Natural killer cell treated with Interleukin-12 subunit alpha and Interleukin-12 subunit beta and Interleukin-15 and Interleukin-18, amount 100 ng/mL, for 72 hours (primary cell): ENCODE data around the gene CLBA1. TPM values are rescaled to one million over a fixed set of nuclear protein-coding genes. Genes with fewer than 3 reads are reported as not detected.
"Not testable (repeated sequence)": the region's sequence is repeated elsewhere in the genome, so short reads cannot be mapped to it uniquely, and the experiment has no call there.

Experiments
- ATAC-seq, 2 donors: fragments of 150-1000 bp; cut with Tn5 transposase in 1 of 2; sonication (Bioruptor Pico), chemical (Tn5 transposase) in 1 of 2; 2 replicates each; pipeline ENCODE4 v1.10.0; 2021
- DNase-seq: peaks from one replicate; pipeline ENCODE4 v3.0.0; 2022; ENCODE audit warnings: low spot score
- H3K27ac Mint-ChIP-seq, 2 donors: 1 replicate in 1 of 2; 2 replicates in 1 of 2; pipeline ENCODE4 v1.8.0; 2022; ENCODE audit warnings: mixed read lengths in 2 of 2, mild to moderate bottlenecking in 1 of 2, moderate library complexity in 1 of 2
- H3K27me3 Mint-ChIP-seq, 2 donors: 1 replicate in 1 of 2; 2 replicates in 1 of 2; pipeline ENCODE4 v1.8.0; 2022; ENCODE audit warnings: mixed read lengths in 2 of 2
- H3K36me3 Mint-ChIP-seq: one replicate; pipeline ENCODE4 v1.8.0; 2022; ENCODE audit warnings: mixed read lengths
- H3K4me1 Mint-ChIP-seq, 2 donors: 1 replicate in 1 of 2; 2 replicates in 1 of 2; pipeline ENCODE4 v1.8.0; 2022; ENCODE audit warnings: low read depth in 2 of 2, mixed read lengths in 2 of 2, mild to moderate bottlenecking in 1 of 2
- H3K4me3 Mint-ChIP-seq: one replicate; pipeline ENCODE4 v1.8.0; 2022; ENCODE audit warnings: mixed read lengths
- H3K9me3 Mint-ChIP-seq: 2 replicates; pipeline ENCODE4 v1.8.0; 2022; ENCODE audit warnings: mixed read lengths
- total RNA-seq, 2 donors: library from RNA; stranded (reverse); gene quantifications; one replicate each; pipeline ENCODE4 v1.2.3, GENCODE V29; 2022

CLBA1 gene
- total RNA-seq, 2 donors from 2014 or later = 1.2 to 1.5 TPM

- Mint-ChIP-seq H3K27me3 (no peaks in the 10 kb centered on the region), H3K4me3 (peak overlapping the region; percentile 91), H3K4me1 (peaks cover 44 to 54% of the 10 kb centered on the region in 2 donors), H3K9me3 (no peaks in the 10 kb centered on the region), H3K36me3 (peaks cover 9% of the 10 kb centered on the region), H3K27ac (peak overlapping the region in 1 of 2 donors; percentile 84)
- DNase-seq = no peak
- no peak for ATAC-seq
Observed at GRCh38 chr14:105018414-105018813, 32.8 kb downstream of the CLBA1 start.

DNA sequence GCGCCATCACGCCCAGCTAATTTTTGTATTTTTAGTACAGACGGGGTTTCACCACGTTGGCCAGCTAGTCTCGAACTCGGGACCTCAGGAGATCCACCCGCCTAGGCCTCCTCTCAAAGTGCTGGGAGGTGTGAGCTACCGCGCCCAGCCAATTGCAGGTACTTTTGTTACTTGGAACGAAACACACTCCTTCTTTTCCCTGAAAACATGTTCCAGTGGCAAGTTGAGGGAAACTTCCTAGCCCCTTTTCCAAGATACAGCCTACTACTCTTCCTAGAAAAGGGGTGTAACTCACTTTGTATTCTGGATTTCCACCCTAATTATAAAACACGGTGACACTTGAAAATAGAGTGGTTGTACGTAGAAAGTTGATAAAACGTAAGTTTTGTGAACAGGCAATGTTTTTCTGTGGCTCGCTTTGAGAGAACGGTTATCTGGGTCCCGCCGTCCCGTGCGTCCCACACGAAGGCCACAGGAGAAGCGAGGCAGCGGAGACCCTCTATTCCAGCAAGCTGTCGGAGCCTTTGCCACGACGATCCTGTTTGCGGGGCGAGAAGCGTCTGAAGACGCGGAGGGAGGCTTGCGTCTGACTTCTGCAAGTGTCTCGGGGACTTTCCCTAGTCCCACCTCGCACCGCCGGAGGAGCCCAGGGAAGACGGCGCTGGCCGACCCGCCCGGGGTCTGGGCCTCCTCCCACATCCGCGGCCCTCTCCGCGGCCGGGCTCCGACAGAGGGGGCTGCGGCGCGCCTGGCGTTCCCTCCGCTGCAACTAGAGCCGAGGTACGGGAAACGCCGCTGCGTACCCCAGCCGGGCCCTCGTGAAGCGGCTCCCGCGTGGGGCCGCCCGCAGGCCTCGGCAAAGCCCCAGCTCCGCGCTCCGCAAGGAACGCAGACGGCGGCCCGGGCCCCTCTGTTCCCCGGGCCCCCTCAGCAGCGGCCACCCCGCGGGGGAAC, 34.5 kb downstream of the CLBA1 start:
- Mint-ChIP-seq H3K4me3 (peak overlapping the region; percentile 91), H3K36me3 (peaks cover 9% of the 10 kb centered on the region), H3K27me3 (no peaks in the 10 kb centered on the region), H3K27ac (peak overlapping the region; percentile 80 to 84), H3K9me3 (no peaks in the 10 kb centered on the region), H3K4me1 (peaks cover 34 to 46% of the 10 kb centered on the region in 2 donors)
- peak; percentile 52 for ATAC-seq
- DNase-seq = peak; percentile 84

DNA sequence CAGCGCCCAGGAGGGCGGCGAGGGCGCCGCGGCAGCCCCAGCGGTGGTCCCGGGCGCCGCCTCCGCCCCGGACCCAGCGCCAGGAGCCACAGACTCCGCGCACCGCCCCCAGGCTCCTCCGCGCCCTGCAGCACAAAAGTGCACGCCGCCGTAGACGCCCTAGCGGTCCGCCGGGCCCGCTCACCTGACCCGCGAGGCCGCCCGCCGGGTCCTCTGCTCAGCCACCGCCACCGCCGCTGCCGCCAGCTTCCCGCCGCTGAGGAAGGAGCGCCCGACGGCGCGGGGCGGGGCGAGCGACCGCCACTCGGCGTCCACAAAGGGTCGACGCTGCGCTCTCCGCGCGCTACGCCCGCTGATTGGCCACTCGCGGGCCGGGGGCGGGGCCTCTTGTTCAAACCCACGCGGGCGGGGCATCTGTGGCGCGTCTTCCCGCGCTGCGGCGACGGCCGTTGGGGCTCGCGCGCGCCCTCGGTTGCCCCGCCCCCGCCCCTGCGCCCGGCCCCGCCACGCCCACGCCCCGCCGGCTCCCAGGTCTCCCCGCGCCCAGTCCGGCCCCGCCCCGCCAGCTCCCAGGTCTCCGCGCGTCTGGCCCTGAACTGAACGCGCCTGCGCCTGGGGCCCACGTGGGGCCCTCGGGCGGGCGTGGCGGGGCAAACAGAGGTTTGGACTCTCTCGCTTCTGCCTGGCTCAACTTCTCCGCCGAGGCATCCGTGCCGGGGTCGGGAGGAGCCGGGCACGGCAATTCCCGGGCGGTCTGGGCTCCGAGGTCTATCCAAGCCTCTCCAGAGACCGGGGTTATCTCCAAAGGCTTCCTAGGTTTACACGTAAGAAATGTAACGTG, 35.4 kb downstream of the CLBA1 start, which contains the start of gene CDCA4:
Gene CDCA4, minus strand, starts transcription at position 269 of the 841 bp plus-strand sequence. CDS start 9,154 bp downstream, outside the sequence.
- peaks cover 29 to 47% of the 10 kb centered on the region in 2 donors for H3K4me1 Mint-ChIP-seq
- no peaks in the 10 kb centered on the region for H3K27me3 Mint-ChIP-seq
- H3K9me3 Mint-ChIP-seq = no peaks in the 10 kb centered on the region
- peak within 1 kb of the TSS; percentile 93 to 94 for H3K27ac Mint-ChIP-seq
- H3K36me3 Mint-ChIP-seq = peaks cover 9% of the 10 kb centered on the region
- DNase-seq (peak; percentile 99), ATAC-seq (peak; percentile 92 to 95)
- peak within 1 kb of the TSS; percentile 99 for H3K4me3 Mint-ChIP-seq

GRCh38 chr14:105021656-105022275, 36.2 kb downstream of the CLBA1 start:
- H3K4me1 Mint-ChIP-seq = peaks cover 24 to 46% of the 10 kb centered on the region in 2 donors
- no peak for ATAC-seq
- peaks cover 1% of the 10 kb centered on the region for H3K36me3 Mint-ChIP-seq
- no peak for DNase-seq
- H3K9me3 Mint-ChIP-seq = no peaks in the 10 kb centered on the region
- H3K27me3 Mint-ChIP-seq = no peaks in the 10 kb centered on the region
- H3K27ac Mint-ChIP-seq = peak overlapping the region; percentile 93 to 94
- H3K4me3 Mint-ChIP-seq = peak overlapping the region; percentile 99

GRCh38 chr14:105022276-105022670, 36.7 kb downstream of the CLBA1 start:
- Mint-ChIP-seq H3K4me3 (peak overlapping the region; percentile 99), H3K9me3 (no peaks in the 10 kb centered on the region), H3K36me3 (no peaks in the 10 kb centered on the region), H3K27ac (peak overlapping the region; percentile 93 to 94), H3K27me3 (no peaks in the 10 kb centered on the region), H3K4me1 (peaks cover 25 to 48% of the 10 kb centered on the region in 2 donors)
- ATAC-seq (no peak), DNase-seq (no peak)

- peak overlapping the region; percentile 3 for H3K4me3 Mint-ChIP-seq
- no peaks in the 10 kb centered on the region for H3K9me3 Mint-ChIP-seq
- H3K27ac Mint-ChIP-seq = peak overlapping the region; percentile 63 to 96
- ATAC-seq = no peak
- no peak for DNase-seq
- no peaks in the 10 kb centered on the region for H3K36me3 Mint-ChIP-seq
- peaks cover 24 to 43% of the 10 kb centered on the region in 2 donors for H3K4me1 Mint-ChIP-seq
- no peaks in the 10 kb centered on the region for H3K27me3 Mint-ChIP-seq
Observed at GRCh38 chr14:105023144-105023543, 37.6 kb downstream of the CLBA1 start.

- H3K27me3 Mint-ChIP-seq = no peaks in the 10 kb centered on the region
- no peak for DNase-seq
- peaks cover 23 to 43% of the 10 kb centered on the region in 2 donors for H3K4me1 Mint-ChIP-seq
- peak overlapping the region; percentile 63 to 96 for H3K27ac Mint-ChIP-seq
- H3K4me3 Mint-ChIP-seq = peak overlapping the region; percentile 45
- no peaks in the 10 kb centered on the region for H3K36me3 Mint-ChIP-seq
- no peaks in the 10 kb centered on the region for H3K9me3 Mint-ChIP-seq
- no peak for ATAC-seq
Observed at GRCh38 chr14:105023791-105024480, 38.3 kb downstream of the CLBA1 start.

- Mint-ChIP-seq H3K4me1 (peaks cover 15 to 43% of the 10 kb centered on the region in 2 donors), H3K27ac (peak overlapping the region; percentile 48 to 96), H3K36me3 (no peaks in the 10 kb centered on the region), H3K4me3 (peak overlapping the region; percentile 74), H3K9me3 (no peaks in the 10 kb centered on the region), H3K27me3 (no peaks in the 10 kb centered on the region)
- DNase-seq (no peak), ATAC-seq (no peak)
Observed at GRCh38 chr14:105025429-105025828, 39.8 kb downstream of the CLBA1 start.

- no peaks in the 10 kb centered on the region for H3K36me3 Mint-ChIP-seq
- peaks cover 19 to 43% of the 10 kb centered on the region in 2 donors for H3K4me1 Mint-ChIP-seq
- no peaks in the 10 kb centered on the region for H3K27me3 Mint-ChIP-seq
- H3K27ac Mint-ChIP-seq = peak overlapping the region; percentile 62 to 96
- ATAC-seq (peak in 1 of 2 donors; percentile 51), DNase-seq (no peak)
- peak overlapping the region; percentile 74 for H3K4me3 Mint-ChIP-seq
- H3K9me3 Mint-ChIP-seq = no peaks in the 10 kb centered on the region
Observed at GRCh38 chr14:105026033-105026785, 40.6 kb downstream of the CLBA1 start.

DNA sequence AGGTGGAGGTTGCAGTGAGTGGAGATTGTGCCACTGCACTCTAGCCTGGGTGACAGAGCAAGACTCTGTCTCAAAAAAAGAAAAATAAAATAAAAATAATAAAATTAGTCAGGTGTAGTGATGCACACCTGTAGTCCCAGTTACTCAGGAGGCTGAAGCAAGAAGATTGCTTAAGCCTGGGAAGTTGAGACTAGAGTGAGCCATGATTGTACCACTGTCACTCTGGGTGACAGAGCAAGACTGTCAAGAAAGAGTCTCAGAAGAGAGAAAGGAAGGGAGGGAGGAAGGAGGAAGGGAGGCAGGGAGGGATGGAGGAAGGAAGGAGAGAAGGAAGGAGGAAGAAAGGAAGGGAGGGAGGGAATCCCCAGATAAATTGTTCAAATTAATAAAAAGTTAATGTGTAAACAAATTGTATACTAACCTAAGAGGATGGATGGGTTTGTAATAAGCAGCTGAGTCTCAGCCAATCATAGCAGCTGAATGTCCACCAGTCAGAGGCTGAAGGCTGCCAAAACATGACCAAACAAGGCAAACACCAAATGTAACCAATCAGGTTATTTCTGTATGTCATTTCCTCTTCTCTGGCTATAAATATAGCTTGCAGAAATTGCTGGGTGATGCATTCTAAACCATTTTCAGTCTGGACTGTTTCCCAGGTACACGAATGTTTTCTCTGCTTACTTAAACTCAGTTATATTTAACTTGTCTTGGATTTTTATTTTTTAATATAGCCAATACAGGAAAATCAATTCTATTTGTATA, 41.4 kb downstream of the CLBA1 start:
- DNase-seq (no peak), ATAC-seq (no peak)
- Mint-ChIP-seq H3K36me3 (no peaks in the 10 kb centered on the region), H3K4me1 (peaks cover 14 to 37% of the 10 kb centered on the region in 2 donors), H3K27ac (peak overlapping the region; percentile 62 to 96), H3K27me3 (no peaks in the 10 kb centered on the region), H3K9me3 (no peaks in the 10 kb centered on the region), H3K4me3 (peak overlapping the region; percentile 74)

DNA sequence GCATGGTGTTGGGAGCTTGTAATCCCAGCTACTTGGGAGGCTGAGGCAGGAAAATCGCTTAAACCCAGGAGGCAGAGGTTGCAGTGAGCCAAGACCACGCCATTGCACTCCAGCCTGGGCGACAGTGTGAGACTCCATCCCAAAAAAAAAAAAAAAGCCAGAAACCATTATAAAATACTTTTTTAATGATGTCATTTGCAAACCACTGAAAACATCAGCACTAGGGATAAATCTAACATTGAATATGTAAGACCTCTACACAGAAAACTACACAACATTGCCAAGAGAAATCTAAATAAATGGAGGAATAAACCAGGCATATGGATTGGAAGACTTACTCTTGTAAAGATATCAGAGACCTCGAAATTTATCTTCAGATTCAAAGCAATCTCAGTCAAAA, 42.1 kb downstream of the CLBA1 start:
- not testable (repeated sequence) for DNase-seq, H3K9me3 Mint-ChIP-seq, H3K36me3 Mint-ChIP-seq, ATAC-seq, H3K27me3 Mint-ChIP-seq, H3K4me3 Mint-ChIP-seq
- Mint-ChIP-seq H3K27ac (peak overlapping the region in 1 of 2 donors; percentile 96), H3K4me1 (peaks cover 17 to 33% of the 10 kb centered on the region in 2 donors)
